Hematopoietic multipotent progenitor cell treated with erythropoietin and hydrocortisone succinate and interleukin-3 and kit ligand, for 8 days (in vitro differentiated cells): ENCODE data around the gene TICAM2.

Source experiments
- DNase-seq: peaks from one replicate; pipeline ENCODE4 v3.0.0-alpha.2; 2015

The TICAM2 gene

DNA sequence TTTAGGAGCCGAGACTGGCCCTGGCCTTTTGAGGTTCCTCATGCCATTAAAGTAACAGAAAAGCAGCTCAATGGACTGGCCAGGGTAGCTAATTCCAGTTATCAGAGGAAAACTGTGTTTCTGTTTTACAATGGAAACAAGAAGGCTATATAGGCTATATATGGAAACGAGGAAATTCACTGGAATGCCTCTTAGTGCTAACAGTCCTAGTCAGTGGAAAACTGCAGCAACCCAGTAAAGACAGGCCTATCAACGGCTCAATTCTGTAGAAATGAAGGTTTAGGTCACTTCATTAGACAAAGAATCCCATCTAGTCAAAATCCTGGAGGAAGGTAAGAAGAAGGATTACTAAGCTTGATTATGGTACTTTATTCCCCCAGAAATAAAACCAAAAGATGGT, 3.2 kb upstream of the TICAM2 start:
- DNase-seq: no peak

DNA sequence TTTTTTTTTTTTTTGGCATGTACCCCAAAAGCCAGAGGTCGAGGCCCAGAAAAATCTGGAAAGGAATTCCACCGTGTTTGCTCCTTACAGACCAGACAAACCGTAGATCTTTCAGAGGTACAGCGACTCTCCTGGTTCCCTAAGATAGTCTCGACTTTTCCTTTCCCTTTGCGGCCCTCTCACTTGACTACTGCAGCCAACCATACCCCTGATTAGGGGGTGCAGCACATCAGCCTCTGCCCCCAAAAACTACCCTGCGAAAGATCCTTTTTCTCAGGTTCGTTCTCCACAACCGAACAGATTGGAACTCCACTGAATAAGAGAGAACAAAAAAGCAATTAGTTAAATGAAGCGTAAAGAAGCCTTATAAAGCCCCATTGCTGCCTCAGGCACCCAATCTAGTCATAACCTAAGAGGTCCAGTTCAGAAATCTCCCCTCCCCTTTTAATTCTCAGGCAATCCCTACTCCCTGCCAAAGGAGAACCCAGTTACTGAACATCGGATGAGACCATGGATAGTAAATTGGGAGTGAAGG, 379 bp upstream of the TICAM2 start:
- DNase-seq: no peak

DNA sequence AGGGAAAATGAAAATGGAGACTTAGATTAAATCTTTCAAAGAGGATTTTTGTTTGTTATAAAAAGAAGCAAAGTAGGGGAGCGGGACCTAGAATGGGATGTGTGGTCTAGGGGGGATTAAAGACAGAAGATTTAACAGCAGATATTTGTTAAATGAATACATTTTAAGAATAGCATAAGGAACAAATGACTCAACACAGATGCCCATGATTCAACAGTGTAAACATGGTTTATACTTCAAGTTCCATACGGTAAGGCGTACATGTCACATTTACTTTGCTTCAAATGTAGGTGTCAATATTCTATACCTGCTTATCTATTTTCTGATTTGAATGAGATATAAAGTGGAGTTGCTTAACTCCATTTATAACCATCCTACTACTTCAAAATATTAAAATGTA, 1.5 kb downstream of the TICAM2 start:
- no peak for DNase-seq

DNA sequence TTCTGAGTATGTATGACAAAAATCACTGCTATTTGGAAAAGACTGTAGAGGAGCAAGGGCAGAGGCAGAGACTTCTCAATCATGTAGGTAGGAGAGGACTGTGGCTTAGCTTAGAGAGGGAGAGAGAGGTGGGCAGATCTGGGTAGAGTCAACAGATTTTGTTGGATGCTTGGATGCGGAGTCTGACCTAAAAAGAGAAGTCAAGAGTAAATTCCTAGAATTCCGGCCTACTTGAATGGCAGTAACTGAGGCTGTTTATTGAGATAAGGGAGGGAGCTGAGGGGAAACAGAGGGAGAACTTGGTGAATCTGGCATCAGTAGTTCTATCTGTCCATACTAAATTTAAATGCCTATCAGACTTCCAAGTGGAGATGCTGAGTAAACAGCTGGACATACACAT, 2.4 kb downstream of the TICAM2 start:
- DNase-seq: no peak

DNA sequence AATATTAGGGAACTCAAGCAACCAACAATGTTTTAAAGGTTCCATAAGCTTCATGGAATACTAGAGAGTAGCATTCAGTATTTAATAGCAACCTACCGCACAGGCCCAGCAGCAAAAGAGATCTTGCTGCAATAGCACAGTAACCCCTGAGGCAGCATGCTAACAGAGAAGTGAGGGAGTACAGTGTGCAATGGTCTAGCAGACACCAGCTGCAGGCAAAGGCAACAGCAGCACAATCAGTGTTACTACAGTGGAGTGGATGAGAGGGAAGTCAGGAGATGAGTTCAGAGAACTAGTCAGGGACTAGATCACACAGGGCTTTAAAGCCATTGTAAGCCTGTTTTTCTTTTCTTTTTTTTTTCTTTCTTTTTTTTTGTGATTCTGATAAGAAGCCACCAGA, 2.8 kb downstream of the TICAM2 start:
- no peak for DNase-seq

DNA sequence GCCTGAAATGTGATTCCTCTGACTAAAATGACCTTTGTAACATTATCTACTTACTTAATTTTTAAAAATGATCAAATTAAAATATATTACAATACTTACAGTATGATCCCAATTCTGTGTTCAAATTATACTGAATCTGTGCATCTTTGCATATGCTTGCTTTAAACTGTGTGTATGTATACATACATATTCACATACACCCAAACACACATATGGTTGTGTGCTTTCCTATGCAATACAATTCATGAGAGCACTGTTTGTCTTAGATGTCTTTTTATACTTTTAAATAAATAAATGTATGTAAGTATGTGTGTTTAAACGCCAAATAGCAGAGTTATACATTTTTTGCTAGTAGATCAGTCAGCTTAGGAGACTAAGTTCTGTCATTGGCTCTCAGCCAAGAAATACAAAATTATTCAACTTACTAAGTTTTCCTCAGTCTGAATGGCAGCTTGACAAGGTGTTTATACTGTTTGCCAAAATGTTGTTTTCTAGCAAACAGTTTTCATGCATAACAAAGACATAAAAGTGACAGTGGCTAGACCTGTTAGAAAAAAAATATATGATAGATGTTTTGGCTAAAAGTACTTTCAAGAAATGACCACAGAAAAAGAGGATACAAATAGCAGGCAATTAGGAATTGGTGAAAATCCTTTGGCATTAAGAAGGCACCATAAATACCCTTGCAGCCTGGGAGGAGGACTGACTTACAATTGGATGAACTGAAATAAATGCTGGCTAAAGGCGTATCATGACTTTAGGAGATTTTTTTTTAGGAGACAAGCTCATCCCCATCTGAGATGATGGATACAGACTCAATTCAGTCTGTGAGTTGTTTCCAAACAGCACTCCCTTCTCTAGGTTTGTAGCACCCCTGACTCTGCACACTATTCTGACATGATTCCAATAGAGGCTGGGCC, 7.9 kb downstream of the TICAM2 start:
- DNase-seq: no peak

DNA sequence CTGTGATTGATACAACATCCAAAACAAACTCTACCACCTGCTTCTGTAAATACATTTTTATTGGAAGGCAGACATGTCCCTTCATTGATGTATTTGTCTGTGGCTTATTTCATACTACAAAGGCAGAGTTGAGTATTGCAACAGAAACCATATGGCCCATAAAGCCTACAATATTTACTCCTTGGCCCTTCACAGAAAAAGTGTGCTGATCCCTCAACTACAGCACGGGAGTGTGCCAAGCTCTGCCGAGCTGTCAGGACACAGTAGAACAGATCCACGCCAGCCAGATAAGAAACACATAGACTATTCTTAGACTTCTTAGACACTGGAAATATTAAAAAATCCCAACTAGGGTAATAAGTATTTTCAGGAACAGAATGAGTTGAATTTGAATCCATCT, 13.2 kb downstream of the TICAM2 start:
- no peak for DNase-seq

DNA sequence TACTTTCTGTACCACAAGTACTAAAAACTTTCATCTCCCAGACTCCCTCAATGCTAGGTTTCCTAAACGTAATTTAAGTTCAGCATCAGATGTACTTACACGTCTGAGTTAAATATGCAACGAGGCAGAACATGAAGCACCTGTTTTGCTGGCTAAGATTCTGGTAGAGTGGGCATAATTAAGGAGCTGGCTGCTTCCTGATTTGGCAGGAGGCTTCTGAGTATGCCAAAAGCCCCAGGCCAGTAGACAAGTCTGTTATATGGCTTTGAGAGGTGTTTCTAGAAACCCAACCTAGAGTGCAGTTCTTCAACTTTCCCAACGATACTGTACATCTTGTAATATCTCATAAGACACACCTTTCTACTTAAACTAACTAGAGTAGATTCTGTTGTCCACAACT, 13.6 kb downstream of the TICAM2 start:
- DNase-seq: no peak

DNA sequence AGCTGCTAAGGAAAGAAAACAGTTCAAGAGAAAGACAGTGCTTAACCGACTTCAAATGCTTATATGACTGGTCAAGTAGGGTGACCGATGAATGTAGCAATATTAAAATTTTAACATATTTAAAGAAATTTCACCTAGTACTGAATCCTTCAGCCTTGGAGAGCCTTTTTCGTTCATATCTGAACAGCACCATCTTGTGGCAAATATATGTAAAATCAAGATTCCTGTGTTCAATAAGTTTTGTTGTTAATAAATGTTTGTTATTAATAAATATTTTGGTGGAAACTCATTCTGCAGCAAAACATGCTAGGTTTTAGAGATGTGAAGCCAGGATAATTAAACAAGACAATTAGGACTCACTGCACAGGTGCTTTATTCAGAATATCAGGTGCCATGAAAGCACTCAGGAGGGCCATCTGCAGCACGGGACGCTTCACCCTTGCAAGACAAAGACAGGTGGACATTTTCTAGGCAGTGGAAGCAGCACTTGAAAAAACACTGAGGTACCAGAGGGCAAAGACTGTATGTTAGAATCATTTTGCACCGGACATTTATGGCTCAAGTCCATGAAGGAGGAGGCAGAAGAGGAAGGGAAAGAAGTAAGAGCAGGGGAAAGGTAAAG, 15.6 kb downstream of the TICAM2 start:
- DNase-seq: peak; percentile 43

DNA sequence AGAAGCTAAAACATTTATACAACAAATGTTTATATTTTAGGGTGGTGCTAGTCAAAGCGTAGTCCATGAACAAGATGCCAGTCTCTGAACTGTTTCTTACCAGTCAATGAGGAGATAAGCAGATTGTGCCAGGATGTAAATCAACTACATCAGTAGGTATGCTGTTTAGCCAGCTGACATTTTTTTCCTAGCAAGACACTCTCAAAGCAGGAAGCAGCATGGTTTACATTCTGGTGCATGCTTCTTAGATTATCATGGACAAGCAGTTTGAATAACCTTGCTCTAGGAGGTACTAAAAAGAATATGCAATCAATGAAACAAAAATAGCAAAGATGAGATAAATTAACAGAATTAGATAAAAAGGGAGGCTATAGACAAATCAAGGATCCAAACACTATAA, 17.0 kb downstream of the TICAM2 start:
- no peak for DNase-seq

DNA sequence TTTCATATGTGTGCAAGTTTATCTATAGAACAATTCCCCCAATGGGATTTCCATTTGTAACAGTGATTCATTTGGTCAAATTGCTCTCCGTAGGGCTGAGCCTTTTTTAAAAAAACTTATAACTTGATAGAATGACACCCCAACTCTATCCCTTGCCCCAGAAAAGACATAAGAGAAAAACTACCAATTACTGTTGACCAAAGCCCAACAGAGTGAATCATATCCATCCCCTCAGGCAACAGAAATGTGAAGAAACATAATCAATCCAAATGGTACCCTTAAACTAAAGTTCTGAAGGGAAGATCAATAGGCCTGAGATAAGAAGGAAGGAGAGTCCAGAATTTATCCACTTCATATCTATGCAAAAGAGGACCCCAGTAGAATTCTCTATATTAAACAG, 17.8 kb downstream of the TICAM2 start:
- no peak for DNase-seq

DNA sequence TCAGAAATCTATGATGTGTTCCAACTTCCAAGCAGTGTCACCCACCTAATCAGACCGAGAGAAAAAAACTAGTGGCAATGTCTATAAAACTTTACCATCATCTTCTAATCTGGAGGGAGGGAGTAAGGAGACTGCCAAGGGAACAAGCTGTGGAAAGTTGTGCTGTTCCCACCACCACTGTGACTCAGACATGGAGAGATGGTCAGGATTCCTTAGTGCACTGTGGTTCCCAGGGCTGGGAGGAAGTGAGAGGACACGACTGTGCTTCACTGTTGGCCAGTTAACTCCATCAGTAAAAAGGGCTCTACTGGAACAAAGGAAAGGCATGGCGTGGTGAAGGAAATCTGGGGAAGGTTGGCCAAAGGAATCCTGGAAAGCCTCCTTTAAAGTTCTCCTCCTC, 18.8 kb downstream of the TICAM2 start:
- no peak for DNase-seq

DNA sequence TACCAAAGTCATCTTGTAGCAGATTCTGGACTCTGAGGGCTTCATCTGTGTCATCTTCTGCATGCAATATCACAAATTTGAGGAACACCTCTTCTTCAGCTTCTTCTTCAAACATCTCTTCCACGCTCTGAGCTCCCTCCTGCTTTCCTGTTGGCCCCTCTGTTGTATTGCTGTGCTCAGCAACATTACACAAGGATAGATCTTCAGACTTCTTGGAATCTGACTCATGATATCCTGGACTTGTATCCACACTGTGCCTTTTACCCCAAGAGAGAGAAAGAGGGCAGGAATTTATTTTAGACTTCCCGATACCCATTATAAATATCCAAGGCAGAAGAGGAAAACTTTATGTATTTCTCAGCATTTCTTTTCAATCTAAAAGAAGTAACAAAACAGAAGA, 21.3 kb downstream of the TICAM2 start:
- DNase-seq: no peak

DNA sequence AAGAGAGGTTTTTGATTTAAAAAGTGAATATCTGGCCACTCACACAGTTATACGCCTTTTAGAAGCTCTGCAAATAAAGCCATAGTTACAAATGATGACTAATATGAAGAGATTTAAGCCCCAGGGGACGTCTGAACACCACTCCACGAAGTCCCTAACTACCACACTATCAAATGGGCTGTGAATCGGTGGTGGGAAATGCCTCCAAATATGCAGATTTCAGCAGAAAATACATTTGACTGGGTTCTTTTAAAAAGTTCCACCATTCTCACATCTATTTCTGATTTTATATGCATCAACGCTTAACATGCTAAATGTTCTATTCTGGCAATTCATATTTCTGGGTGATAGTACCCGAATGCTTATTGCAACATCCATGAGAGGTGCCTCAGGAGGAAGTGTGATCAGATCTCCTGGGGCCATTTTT, 22.5 kb downstream of the TICAM2 start:
- no peak for DNase-seq

DNA sequence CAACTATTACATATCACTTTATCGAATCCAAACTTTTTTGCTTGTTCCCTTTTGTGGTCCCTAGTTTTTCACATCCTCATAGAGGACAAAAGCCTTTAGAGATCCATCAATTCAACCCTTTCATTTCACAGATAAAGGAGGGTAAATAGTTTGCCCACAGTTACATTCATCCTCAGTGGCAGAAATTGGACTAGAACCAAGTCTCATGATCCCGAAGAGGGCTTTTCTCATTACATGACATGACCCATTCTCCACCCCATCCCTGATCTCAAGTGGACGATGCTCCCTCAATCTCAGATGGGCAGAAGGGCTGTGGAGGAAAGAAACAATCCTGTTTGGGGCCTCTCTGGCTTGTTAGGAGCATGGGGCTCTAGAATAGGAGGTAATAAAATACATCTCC, 23.1 kb downstream of the TICAM2 start:
- DNase-seq: no peak

DNA sequence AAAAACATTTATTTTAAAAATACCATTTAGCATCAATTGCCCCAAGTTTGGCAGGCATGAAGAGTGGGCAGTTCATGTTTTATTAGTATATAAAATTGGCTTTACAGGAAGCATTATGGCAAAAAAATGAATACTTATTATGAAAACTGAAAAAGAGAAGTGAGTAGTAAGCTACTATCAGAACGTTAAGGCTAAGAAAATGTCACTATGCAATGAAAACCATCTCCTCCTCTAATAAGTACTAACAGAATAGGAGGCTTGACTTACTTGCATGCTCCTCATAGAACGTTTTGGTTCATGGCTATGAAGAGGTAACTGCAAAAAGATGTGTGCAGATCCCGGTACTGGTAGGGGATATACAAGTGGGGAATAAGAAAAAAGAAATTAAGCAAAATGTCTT, 23.6 kb downstream of the TICAM2 start:
- DNase-seq: no peak

DNA sequence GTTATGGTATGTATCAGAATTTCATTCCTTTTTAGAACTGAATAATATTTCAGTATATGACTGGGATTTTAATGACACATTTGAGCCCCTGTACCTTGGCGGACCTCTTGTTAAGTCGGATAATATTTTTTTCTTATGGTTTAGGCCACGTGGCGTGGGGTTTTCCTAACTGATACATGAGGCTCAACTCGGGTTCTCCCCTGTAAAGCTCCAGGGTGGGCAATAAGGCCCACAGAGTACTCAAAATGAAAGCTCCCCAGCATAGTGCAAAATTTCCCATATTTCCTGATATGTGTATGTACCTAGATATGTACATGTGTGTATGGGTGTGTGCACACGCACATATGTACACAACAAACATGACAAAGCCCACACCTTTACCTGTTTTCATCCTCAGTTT, 24.5 kb downstream of the TICAM2 start:
- no peak for DNase-seq

DNA sequence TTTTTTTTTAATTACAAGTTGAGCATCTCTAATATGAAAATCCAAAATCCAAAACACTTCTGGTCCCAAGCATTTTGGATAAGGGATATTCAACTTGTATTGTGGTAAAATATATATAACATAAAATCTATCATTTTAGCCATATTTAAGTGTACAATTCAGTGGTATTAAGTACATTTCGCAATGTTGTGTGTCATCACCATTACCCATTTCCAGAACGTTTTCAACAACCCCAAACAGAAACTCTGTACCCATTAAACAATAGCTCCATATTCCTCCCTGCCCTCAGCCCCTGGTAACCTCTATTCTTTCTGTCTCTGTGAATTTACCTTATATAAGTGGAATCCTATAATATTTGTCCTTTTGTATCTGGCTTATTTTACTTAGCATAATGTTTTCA, 24.9 kb downstream of the TICAM2 start:
- no peak for DNase-seq

DNA sequence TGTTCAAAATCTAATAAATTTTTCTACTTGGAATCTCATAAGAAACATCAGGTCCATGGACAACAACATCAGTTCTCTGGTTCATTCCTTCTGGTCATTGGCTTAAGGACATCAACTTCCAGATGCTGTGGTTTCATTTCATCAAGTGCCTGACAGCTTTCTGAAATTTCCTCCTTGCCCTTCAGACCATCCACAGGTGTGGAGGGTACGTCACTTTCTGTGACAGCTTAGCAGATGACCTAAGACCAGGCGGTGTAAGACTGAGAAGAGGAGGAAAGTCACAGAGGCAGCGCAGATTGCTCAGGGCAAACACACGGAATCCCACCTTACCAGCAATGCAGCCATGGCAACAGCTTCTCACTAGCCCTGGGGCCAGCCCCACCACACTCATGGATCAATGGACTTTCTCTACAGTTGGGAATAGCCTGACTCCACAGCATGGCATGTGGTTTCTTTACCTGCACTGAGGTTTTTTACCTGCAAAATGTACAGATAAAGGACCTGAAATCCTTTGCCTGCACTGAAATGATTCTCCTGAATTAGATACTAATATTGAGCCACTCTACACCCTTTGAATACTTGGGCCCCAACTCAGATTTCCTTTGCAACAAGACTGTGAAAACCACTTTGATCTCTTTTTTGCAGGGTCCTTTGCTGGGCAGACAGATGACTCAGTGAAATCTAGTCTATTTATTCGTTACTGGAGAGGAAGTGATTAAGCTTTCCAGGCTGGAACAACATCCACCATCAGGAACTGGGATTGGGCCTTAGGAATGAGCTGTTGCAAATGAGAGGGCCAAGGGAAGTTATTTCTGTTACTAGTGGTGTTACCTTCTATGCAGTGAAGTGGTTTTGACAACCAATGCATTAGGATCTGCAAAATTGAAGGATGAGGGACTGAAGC, 26.9 kb downstream of the TICAM2 start:
- no peak for DNase-seq

DNA sequence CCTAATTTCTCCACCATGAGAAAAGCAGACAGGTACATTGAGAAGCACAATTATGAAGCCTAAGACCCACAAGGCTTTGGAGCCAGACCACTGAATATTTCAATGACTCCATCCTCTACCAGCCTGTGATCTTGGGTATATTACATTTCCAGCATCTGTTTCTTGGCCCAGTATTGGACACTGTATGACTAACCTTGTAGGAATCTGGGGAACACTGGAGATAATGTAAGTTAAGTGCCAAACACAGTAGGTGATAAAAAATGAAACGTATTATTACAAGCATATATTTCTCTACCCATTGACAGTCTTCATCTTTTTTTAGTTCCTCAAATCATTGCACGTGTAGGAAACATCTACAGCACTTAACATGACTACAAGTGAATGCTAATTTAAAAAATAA, 29.1 kb downstream of the TICAM2 start:
- no peak for DNase-seq

DNA sequence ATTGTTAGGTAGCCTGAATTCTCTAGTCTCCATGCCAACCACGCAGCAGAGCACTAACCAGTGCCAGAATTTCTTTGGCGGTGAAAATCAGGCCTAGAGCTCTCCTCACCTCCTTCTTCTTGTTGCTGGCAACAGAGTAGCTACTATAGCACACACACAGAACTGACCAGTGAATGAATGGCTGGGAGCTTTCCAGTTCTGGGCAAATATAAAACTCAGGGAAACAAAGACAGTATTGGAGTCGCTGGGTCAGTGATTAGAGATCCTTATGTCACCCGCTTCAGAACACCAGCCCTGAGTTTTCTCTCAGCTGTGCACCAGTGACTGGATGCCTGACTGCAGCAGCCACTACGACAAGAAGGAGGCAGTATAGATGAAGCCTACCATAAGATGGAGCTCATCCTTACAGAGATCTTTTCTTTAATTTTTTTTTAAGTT, 30.8 kb downstream of the TICAM2 start:
- no peak for DNase-seq

DNA sequence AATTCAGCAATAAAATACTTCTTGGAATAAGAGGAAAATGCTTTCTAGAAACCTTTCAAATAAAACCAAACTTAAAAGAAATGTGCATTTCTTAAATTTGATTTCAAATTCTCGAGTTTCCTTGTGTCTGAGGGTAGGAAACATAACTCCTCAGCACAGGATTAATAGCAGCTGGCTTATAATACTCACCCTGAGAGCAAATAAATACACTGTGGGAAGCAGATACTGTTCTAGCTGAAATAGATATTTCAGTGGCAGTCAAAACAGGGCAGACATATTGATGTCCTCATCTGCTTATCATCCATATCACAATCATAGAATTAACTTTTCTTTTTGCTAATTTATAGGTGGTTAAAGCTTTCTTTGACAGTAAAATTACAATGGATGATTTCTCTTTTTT, 33.6 kb downstream of the TICAM2 start:
- no peak for DNase-seq

DNA sequence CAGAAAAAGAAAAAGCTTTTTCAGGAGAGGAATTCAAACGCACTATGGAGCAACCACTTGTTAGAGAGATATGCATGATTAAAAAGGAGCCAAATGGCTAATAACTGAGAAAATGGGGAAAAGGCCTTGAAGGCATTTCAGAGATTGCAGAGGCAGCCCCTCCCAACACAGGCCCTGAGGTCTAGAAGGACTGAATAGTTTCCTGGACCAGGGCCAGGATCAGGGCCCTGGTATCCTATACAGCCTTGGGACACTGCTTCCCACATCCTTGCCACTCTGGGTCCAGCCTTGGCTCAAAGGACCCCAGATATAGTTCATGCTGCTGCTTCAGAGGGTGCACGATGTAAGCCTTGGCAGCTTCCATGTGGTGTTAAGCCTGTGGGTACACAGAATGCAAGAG, 37.0 kb downstream of the TICAM2 start:
- DNase-seq: no peak
